IPS-NIHi7 (cell line): ENCODE results near the gene CD8B2.
"Not testable (repeated sequence)": the region's sequence is repeated elsewhere in the genome, so short reads cannot be mapped to it uniquely, and the experiment has no call there.

Source experiments
- DNase-seq: peaks from one replicate; pipeline ENCODE4 v3.0.0; 2012; ENCODE audit warnings: mixed read lengths; ENCODE audit errors: extremely low spot score

The CD8B2 gene

GRCh38 chr2:106551417-106552130, 64.4 kb downstream of the CD8B2 start:
- no peak for DNase-seq

- no peak for DNase-seq
These were observed 65.8 kb downstream of the CD8B2 start for GRCh38 chr2:106552921-106553320.

- DNase-seq, result no peak
These were observed 66.2 kb downstream of the CD8B2 start for GRCh38 chr2:106553321-106553720.

GRCh38 chr2:106554411-106554810, 67.2 kb downstream of the CD8B2 start:
- DNase-seq, result no peak

GRCh38 chr2:106555053-106555452, 67.9 kb downstream of the CD8B2 start:
- DNase-seq, result no peak

GRCh38 chr2:106559786-106560185, 72.6 kb downstream of the CD8B2 start:
- DNase-seq, result not testable (repeated sequence)

- no peak for DNase-seq
These were observed 73.6 kb downstream of the CD8B2 start for GRCh38 chr2:106560773-106561172.

- DNase-seq, result no peak
These were observed 74.2 kb downstream of the CD8B2 start for GRCh38 chr2:106561356-106561755.

- DNase-seq, result no peak
These were observed 74.6 kb downstream of the CD8B2 start for GRCh38 chr2:106561803-106562202.

GRCh38 chr2:106562268-106563186, 75.4 kb downstream of the CD8B2 start:
- peak; percentile 40 for DNase-seq

GRCh38 chr2:106563195-106563594, 76.0 kb downstream of the CD8B2 start:
- peak; percentile 33 for DNase-seq

GRCh38 chr2:106565599-106565998, 78.4 kb downstream of the CD8B2 start:
- DNase-seq, result no peak

- peak; percentile 23 for DNase-seq
These were observed 78.9 kb downstream of the CD8B2 start for GRCh38 chr2:106566050-106566449.

GRCh38 chr2:106566484-106566883, 79.3 kb downstream of the CD8B2 start:
- not testable (repeated sequence) for DNase-seq

- no peak for DNase-seq
These were observed 83.2 kb downstream of the CD8B2 start for GRCh38 chr2:106570316-106570715.
